Stimulated activated CD8-positive, alpha-beta memory T cell treated with anti-CD3 and anti-CD28 coated beads, Interleukin-12 subunit alpha, Interleukin-12 subunit beta, amount 100 ng/mL, for 1 hour (primary cell): ENCODE results near the gene ZBTB45.

Source experiments
- DNase-seq: peaks from one replicate; pipeline ENCODE4 v3.0.0-alpha.2; 2020; ENCODE audit warnings: low read depth

The ZBTB45 gene

GRCh38 chr19:58519355-58520256 is at the start of gene ZBTB45:
TSS of gene ZBTB45 (minus strand) at chr19:58519810. CDS start at chr19:58517673, 2,137 bp downstream.
- DNase-seq, result peak; percentile 72

- no peak for DNase-seq
These were observed 49.0 kb upstream of the ZBTB45 start for GRCh38 chr19:58568453-58569130.

- no peak for DNase-seq
These were observed 47.4 kb upstream of the ZBTB45 start for GRCh38 chr19:58566989-58567388.

GRCh38 chr19:58563823-58564222 is 44.2 kb upstream of the ZBTB45 start:
- no peak for DNase-seq

GRCh38 chr19:58563034-58563573 is 43.5 kb upstream of the ZBTB45 start:
- no peak for DNase-seq

- DNase-seq, result no peak
These were observed 42.8 kb upstream of the ZBTB45 start for GRCh38 chr19:58562122-58563033.

- DNase-seq, result no peak
These were observed 41.9 kb upstream of the ZBTB45 start for GRCh38 chr19:58561373-58562121.

GRCh38 chr19:58560921-58561320 is 41.3 kb upstream of the ZBTB45 start:
- DNase-seq, result no peak

GRCh38 chr19:58560007-58560887 is 40.6 kb upstream of the ZBTB45 start:
- DNase-seq, result no peak

- DNase-seq, result peak; percentile 51
These were observed 39.8 kb upstream of the ZBTB45 start for GRCh38 chr19:58559275-58560006.

- DNase-seq, result peak; percentile 99
These were observed 39.1 kb upstream of the ZBTB45 start for GRCh38 chr19:58558623-58559274.

- DNase-seq, result no peak
These were observed 38.5 kb upstream of the ZBTB45 start, which contains the start of gene UBE2M for GRCh38 chr19:58558066-58558622. TSS of gene UBE2M (minus strand) at chr19:58558611. CDS start at chr19:58558381, 230 bp downstream.

- DNase-seq, result no peak
These were observed 37.8 kb upstream of the ZBTB45 start for GRCh38 chr19:58557221-58558065.

GRCh38 chr19:58556622-58557220 is 37.1 kb upstream of the ZBTB45 start:
- DNase-seq, result no peak

- no peak for DNase-seq
These were observed 36.5 kb upstream of the ZBTB45 start for GRCh38 chr19:58555920-58556621.

GRCh38 chr19:58555369-58555885 is 35.8 kb upstream of the ZBTB45 start:
- no peak for DNase-seq
